GM23338 (cell line): Measurements from ENCODE around the gene HPX. TPM values are rescaled to one million over a fixed set of nuclear protein-coding genes. Genes with fewer than 3 reads are reported as not detected.

Experiments
- ATAC-seq: fragments of 200-7000 bp; cut with Tn5 transposase; 3 replicates; pipeline ENCODE4 v1.9.1; 2020
- DNase-seq: peaks from one replicate; pipeline ENCODE4 v3.0.0-alpha.2; 2015; ENCODE audit warnings: low spot score
- H2AFZ ChIP-seq: fragments of 200-600 bp; sonication (generic); 2 replicates; pipeline ENCODE4 v1.8.0; 2016; ENCODE audit warnings: antibody characterized with exemption, mild to moderate bottlenecking, moderate library complexity
- H3F3A ChIP-seq: fragments of 200-600 bp; sonication (generic); replicated peaks from 2 replicates; pipeline ENCODE4 v1.8.0; 2017; ENCODE audit warnings: antibody characterized with exemption, mixed run types, low read depth
- H3K27ac ChIP-seq: fragments of 200-600 bp; sonication (generic); 2 replicates; pipeline ENCODE4 v1.6.1; 2016; ENCODE audit warnings: low read depth
- H3K27me3 ChIP-seq: fragments of 200-600 bp; sonication (generic); 2 replicates; pipeline ENCODE4 v1.8.0; 2016; ENCODE audit warnings: mild to moderate bottlenecking, mixed run types, moderate library complexity; ENCODE audit not compliant: insufficient read depth
- H3K36me3 ChIP-seq: fragments of 200-600 bp; sonication (generic); 2 replicates; pipeline ENCODE4 v1.8.0; 2016; ENCODE audit warnings: mild to moderate bottlenecking; ENCODE audit not compliant: insufficient read depth
- H3K4me1 ChIP-seq: fragments of 200-600 bp; sonication (generic); 2 replicates; pipeline ENCODE4 v1.8.0; 2016; ENCODE audit warnings: mild to moderate bottlenecking, moderate library complexity; ENCODE audit not compliant: insufficient read depth
- H3K4me2 ChIP-seq: fragments of 200-600 bp; sonication (generic); 2 replicates; pipeline ENCODE4 v1.7.1; 2017; ENCODE audit warnings: mixed run types
- H3K4me3 ChIP-seq: fragments of 200-600 bp; sonication (generic); 2 replicates; pipeline ENCODE4 v1.6.1; 2016; ENCODE audit warnings: mixed run types
- H3K79me2 ChIP-seq: fragments of 200-600 bp; sonication (generic); replicated peaks from 2 replicates; pipeline ENCODE4 v1.8.0; 2017; ENCODE audit warnings: mild to moderate bottlenecking; ENCODE audit not compliant: insufficient read depth
- H3K9me2 ChIP-seq: fragments of 200-600 bp; sonication (generic); 2 replicates; pipeline ENCODE4 v1.8.0; 2017; ENCODE audit not compliant: insufficient read depth
- H4K20me1 ChIP-seq: fragments of 200-600 bp; sonication (generic); replicated peaks from 2 replicates; pipeline ENCODE4 v1.8.0; 2017; ENCODE audit warnings: mild to moderate bottlenecking; ENCODE audit not compliant: insufficient read depth
- H3K27ac Mint-ChIP-seq: 2 replicates; pipeline ENCODE4 v1.8.0; 2020; ENCODE audit warnings: inconsistent platforms, mild to moderate bottlenecking, moderate library complexity, mixed read lengths
- H3K27me3 Mint-ChIP-seq: 3 replicates; pipeline ENCODE4 v1.8.0; 2022; ENCODE audit warnings: low read depth, mild to moderate bottlenecking, moderate library complexity, mixed read lengths, inconsistent platforms; ENCODE audit not compliant: insufficient read depth, poor library complexity
- H3K36me3 Mint-ChIP-seq: 3 replicates; pipeline ENCODE4 v1.8.0; 2021; ENCODE audit warnings: low read depth, mild to moderate bottlenecking, inconsistent platforms, moderate library complexity, mixed read lengths
- H3K4me1 Mint-ChIP-seq: 3 replicates; pipeline ENCODE4 v1.8.0; 2020; ENCODE audit warnings: mild to moderate bottlenecking, inconsistent platforms, mixed read lengths
- H3K4me3 Mint-ChIP-seq: 3 replicates; pipeline ENCODE4 v1.8.0; 2021; ENCODE audit warnings: moderate library complexity, mild to moderate bottlenecking, inconsistent platforms, mixed read lengths
- H3K9me3 Mint-ChIP-seq: 3 replicates; pipeline ENCODE4 v1.8.0; 2020; ENCODE audit warnings: moderate library complexity, mild to moderate bottlenecking, inconsistent platforms, mixed read lengths
- CREB1 ChIP-seq: fragments of 250-450 bp; sonication (Bioruptor Pico); IDR thresholded peaks from 2 replicates; pipeline ENCODE4 v1.5.0; 2020; ENCODE audit warnings: low read depth, mild to moderate bottlenecking, moderate library complexity
- EZH2phosphoT487 ChIP-seq: fragments of 200-600 bp; sonication (generic); IDR thresholded peaks from one replicate; pipeline ENCODE4 v1.8.1; 2018; ENCODE audit warnings: antibody characterized with exemption; ENCODE audit not compliant: unreplicated experiment
- JUNB ChIP-seq: IDR thresholded peaks from one replicate; pipeline ENCODE4 v1.6.1; 2016; ENCODE audit warnings: antibody characterized with exemption; ENCODE audit not compliant: unreplicated experiment
- NANOG ChIP-seq: IDR thresholded peaks from 2 replicates; pipeline ENCODE4 v1.6.1; 2016; ENCODE audit warnings: antibody characterized with exemption, borderline replicate concordance
- POLR2AphosphoS5 ChIP-seq: IDR thresholded peaks from 2 replicates; pipeline ENCODE4 v1.6.1; 2016; ENCODE audit warnings: antibody characterized with exemption, low read depth
- STAT1 ChIP-seq: IDR thresholded peaks from one replicate; pipeline ENCODE4 v1.6.1; 2016; ENCODE audit warnings: antibody characterized with exemption; ENCODE audit not compliant: unreplicated experiment
- ZNF114 ChIP-seq: fragments of 250-450 bp; sonication (Bioruptor Pico); IDR thresholded peaks from 2 replicates; pipeline ENCODE4 v1.5.0; 2020; ENCODE audit warnings: mild to moderate bottlenecking, moderate library complexity
- ZNF331 ChIP-seq: fragments of 250-450 bp; sonication (Bioruptor Pico); IDR thresholded peaks from 2 replicates; pipeline ENCODE4 v1.5.0; 2020; ENCODE audit warnings: low read depth, mild to moderate bottlenecking, moderate library complexity
- polyA plus RNA-seq: library from polyadenylated mRNA; unstranded; fragments of >200 nt; fragmentation: Nextera tagmentation; extraction: Ambion mirVana; gene quantifications from 2 replicates; pipeline ENCODE4 v1.2.1, GENCODE V29; 2016
- total RNA-seq: library from RNA; depleted of rRNA; stranded (reverse); fragments of >200 nt; shearing (Covaris generic); gene quantifications from 2 replicates; pipeline ENCODE4 v1.2.3, GENCODE V29; 2014
- TF ChIP-seq, protein P1 (sequence below): IDR thresholded peaks from 2 replicates; pipeline ENCODE4 v1.6.1; 2016; ENCODE audit warnings: antibody characterized with exemption
- TF ChIP-seq, protein P2 (sequence below): fragments of 250-450 bp; sonication (Bioruptor Pico); IDR thresholded peaks from 2 replicates; pipeline ENCODE4 v1.5.0; 2020; ENCODE audit warnings: mild to moderate bottlenecking, moderate library complexity

The HPX gene
- total and polyA plus RNA-seq, 2 experiments from 2014 or later: 0.47 to 0.63 TPM

DNA sequence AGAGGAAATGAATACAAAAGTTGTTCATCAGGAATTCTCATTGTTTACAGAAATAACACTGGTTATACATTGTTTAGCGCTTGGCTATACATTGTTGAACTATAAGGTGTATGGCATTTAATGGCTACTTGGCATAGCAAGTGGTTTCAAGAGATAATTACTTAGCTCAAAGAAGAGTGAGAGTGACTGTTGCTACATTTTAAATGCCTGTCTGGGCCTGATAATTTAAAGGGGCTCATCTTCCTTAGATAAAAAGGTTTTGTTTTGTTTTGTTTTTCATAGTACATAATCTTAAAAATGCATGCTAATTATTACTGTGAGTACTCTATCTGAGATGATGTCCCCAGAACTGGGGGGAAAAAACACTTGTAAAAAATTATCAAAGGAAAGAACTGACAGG lies 52.0 kb downstream of the HPX start (continued):
- TF ChIP-seq, protein P1, sequence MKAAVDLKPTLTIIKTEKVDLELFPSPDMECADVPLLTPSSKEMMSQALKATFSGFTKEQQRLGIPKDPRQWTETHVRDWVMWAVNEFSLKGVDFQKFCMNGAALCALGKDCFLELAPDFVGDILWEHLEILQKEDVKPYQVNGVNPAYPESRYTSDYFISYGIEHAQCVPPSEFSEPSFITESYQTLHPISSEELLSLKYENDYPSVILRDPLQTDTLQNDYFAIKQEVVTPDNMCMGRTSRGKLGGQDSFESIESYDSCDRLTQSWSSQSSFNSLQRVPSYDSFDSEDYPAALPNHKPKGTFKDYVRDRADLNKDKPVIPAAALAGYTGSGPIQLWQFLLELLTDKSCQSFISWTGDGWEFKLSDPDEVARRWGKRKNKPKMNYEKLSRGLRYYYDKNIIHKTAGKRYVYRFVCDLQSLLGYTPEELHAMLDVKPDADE: no peak

DNA sequence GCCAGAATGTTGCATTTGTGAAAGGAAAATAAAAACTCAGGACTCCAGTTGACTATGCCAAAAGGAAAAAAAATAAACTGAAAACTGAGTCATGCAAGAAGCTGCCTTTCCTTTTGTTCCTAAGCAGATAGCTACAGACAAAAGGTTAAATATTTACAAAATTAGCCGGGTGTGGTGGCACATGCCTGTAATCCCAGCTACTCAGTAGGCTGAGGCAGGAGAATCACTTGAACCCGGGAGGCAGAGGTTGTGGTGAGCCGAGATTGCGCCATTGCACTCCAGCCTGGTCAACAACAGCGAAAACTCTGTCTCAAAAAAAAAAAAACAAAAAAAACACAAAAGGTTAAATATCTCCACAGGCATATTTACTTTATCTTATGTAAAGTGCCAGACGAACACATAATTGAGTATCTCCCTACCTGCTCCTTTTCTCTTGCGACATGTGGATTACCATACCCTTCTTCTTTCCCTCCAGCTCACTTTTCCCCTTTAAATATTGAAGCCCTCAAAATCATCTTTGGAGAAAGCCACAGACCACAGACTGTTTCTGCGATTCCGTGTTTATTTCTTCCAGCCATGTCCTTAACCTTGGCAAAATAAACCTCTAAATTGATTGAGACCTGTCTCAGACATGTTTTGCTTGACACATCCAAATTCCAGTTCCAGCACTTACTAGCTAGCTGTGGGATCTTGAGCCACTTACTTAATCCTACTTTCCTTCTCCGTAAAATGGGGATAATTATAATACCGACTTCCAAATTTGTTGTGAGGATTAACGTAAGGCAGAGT lies 52.8 kb downstream of the HPX start:
- H3K27me3 Mint-ChIP-seq: peaks cover 17% of the 10 kb centered on the region
- peaks cover 6% of the 10 kb centered on the region; the same call in 1 of the 2 replicates for H3K27me3 ChIP-seq
- H3K36me3 Mint-ChIP-seq: no peaks in the 10 kb centered on the region
- H4K20me1 ChIP-seq: no peaks in the 10 kb centered on the region
- H3K4me3 ChIP-seq: no peak overlapping the region
- H3K4me2 ChIP-seq: 0 out of 2 replicates have a peak overlapping the region, but pooled peaks have one; percentile 15
- no peak overlapping the region for H3K4me3 Mint-ChIP-seq
- H3K9me2 ChIP-seq: no peaks in the 10 kb centered on the region; the same call in 1 of the 2 replicates
- peak overlapping the region; percentile 61 for H2AFZ ChIP-seq
- DNase-seq (no peak), ATAC-seq (no peak)
- H3K36me3 ChIP-seq: no peaks in the 10 kb centered on the region
- H3K4me1 Mint-ChIP-seq: peaks cover 33% of the 10 kb centered on the region
- no peak overlapping the region for H3K27ac Mint-ChIP-seq
- H3K27ac ChIP-seq: no peak overlapping the region
- TF ChIP-seq ZNF331 (no peak), NANOG (no peak), EZH2phosphoT487 (no peak)
- H3K79me2 ChIP-seq: no peaks in the 10 kb centered on the region
- no peaks in the 10 kb centered on the region for H3F3A ChIP-seq
- peaks cover 45% of the 10 kb centered on the region for H3K4me1 ChIP-seq
- no peaks in the 10 kb centered on the region for H3K9me3 Mint-ChIP-seq

DNA sequence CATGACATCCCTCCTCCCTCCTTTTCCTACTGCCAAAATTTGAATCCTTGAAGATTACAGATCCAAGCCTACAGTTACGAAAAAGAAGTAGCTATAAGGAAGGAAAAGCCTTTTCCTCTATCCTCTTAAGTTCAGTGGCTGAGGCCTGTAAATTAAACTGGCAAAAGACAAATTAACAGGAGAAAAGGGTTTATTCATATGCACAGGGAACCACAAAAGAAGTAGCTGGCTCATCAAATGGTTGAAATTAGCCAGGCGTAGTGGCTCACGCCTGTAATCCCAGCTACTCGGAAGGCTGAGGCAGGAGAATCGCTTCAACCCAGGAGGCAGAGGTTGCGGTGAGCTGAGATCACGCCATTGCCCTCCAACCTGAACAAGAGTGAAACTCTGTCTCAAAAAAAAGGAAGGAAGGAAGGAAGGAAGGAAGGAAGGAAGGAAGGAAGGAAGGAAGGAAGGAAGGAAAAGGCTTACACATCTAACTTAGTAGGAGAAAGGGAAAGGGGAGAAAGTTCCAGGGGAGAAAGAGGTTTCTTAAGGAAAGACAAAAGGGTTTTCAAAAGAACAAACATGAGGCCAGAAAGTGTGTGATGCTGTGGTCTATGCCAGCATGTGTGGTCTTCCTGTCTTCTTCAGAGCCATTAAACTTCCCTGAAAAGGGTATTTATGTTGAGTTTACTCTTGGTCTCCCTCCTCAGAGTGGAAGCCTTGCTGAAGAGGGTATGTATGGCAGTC lies 55.6 kb downstream of the HPX start:
- H3K9me2 ChIP-seq: no peaks in the 10 kb centered on the region; the same call in 1 of the 2 replicates
- H2AFZ ChIP-seq: no peak overlapping the region
- no peaks in the 10 kb centered on the region for H3K36me3 ChIP-seq
- Mint-ChIP-seq H3K27ac (peak overlapping the region; percentile 71; the same call in 1 of the 2 replicates), H3K9me3 (no peaks in the 10 kb centered on the region), H3K4me1 (peaks cover 43% of the 10 kb centered on the region), H3K36me3 (no peaks in the 10 kb centered on the region), H3K4me3 (0 out of 3 replicates have a peak overlapping the region, but pooled peaks have one; percentile 25), H3K27me3 (peaks cover 9% of the 10 kb centered on the region)
- ATAC-seq (peak; percentile 36), DNase-seq (peak; percentile 75)
- H4K20me1 ChIP-seq: no peaks in the 10 kb centered on the region
- no peaks in the 10 kb centered on the region for H3K27me3 ChIP-seq
- H3K4me1 ChIP-seq: peaks cover 56% of the 10 kb centered on the region
- H3K4me2 ChIP-seq: peak overlapping the region; percentile 22
- H3K79me2 ChIP-seq: no peaks in the 10 kb centered on the region
- no peak overlapping the region for H3K4me3 ChIP-seq
- peak overlapping the region; percentile 21 for H3K27ac ChIP-seq
- H3F3A ChIP-seq: no peaks in the 10 kb centered on the region
- TF ChIP-seq STAT1 (no peak), POLR2AphosphoS5 (no peak), CREB1 (CRISPR knock-in tag) (no peak), JUNB (no peak), ZNF114 (0 out of 2 replicates have a peak, but pooled peaks have one; percentile 51), ZNF331 (no peak)
- TF ChIP-seq, protein P2, sequence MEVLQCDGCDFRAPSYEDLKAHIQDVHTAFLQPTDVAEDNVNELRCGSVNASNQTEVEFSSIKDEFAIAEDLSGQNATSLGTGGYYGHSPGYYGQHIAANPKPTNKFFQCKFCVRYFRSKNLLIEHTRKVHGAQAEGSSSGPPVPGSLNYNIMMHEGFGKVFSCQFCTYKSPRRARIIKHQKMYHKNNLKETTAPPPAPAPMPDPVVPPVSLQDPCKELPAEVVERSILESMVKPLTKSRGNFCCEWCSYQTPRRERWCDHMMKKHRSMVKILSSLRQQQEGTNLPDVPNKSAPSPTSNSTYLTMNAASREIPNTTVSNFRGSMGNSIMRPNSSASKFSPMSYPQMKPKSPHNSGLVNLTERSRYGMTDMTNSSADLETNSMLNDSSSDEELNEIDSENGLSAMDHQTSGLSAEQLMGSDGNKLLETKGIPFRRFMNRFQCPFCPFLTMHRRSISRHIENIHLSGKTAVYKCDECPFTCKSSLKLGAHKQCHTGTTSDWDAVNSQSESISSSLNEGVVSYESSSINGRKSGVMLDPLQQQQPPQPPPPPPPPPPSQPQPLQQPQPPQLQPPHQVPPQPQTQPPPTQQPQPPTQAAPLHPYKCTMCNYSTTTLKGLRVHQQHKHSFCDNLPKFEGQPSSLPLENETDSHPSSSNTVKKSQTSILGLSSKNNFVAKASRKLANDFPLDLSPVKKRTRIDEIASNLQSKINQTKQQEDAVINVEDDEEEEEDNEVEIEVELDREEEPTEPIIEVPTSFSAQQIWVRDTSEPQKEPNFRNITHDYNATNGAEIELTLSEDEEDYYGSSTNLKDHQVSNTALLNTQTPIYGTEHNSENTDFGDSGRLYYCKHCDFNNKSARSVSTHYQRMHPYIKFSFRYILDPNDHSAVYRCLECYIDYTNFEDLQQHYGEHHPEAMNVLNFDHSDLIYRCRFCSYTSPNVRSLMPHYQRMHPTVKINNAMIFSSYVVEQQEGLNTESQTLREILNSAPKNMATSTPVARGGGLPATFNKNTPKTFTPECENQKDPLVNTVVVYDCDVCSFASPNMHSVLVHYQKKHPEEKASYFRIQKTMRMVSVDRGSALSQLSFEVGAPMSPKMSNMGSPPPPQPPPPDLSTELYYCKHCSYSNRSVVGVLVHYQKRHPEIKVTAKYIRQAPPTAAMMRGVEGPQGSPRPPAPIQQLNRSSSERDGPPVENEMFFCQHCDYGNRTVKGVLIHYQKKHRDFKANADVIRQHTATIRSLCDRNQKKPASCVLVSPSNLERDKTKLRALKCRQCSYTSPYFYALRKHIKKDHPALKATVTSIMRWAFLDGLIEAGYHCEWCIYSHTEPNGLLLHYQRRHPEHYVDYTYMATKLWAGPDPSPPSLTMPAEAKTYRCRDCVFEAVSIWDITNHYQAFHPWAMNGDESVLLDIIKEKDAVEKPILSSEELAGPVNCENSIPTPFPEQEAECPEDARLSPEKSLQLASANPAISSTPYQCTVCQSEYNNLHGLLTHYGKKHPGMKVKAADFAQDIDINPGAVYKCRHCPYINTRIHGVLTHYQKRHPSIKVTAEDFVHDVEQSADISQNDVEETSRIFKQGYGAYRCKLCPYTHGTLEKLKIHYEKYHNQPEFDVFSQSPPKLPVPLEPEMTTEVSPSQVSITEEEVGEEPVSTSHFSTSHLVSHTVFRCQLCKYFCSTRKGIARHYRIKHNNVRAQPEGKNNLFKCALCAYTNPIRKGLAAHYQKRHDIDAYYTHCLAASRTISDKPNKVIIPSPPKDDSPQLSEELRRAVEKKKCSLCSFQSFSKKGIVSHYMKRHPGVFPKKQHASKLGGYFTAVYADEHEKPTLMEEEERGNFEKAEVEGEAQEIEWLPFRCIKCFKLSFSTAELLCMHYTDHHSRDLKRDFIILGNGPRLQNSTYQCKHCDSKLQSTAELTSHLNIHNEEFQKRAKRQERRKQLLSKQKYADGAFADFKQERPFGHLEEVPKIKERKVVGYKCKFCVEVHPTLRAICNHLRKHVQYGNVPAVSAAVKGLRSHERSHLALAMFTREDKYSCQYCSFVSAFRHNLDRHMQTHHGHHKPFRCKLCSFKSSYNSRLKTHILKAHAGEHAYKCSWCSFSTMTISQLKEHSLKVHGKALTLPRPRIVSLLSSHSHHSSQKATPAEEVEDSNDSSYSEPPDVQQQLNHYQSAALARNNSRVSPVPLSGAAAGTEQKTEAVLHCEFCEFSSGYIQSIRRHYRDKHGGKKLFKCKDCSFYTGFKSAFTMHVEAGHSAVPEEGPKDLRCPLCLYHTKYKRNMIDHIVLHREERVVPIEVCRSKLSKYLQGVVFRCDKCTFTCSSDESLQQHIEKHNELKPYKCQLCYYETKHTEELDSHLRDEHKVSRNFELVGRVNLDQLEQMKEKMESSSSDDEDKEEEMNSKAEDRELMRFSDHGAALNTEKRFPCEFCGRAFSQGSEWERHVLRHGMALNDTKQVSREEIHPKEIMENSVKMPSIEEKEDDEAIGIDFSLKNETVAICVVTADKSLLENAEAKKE (CRISPR knock-in tag): no peak
